Bronchial epithelial cell (primary cell): ENCODE measurements around the gene LTO1. TPM values are rescaled to one million over a fixed set of nuclear protein-coding genes. Genes with fewer than 3 reads are reported as not detected.

Source experiments
- DNase-seq: peaks from one replicate; pipeline ENCODE4 v3.0.0-alpha.2; 2010; ENCODE audit warnings: low read depth
- FAIRE-seq: peaks from 2 replicates; lab custom pipeline; 2011; peaks lifted over from hg19 to GRCh38; lab: Jason Lieb, UNC
- H3K27me3 ChIP-seq: 2 replicates; pipeline ENCODE4 v1.5.1; 2011; ENCODE audit warnings: low read length; ENCODE audit not compliant: control insufficient read depth, insufficient read depth
- H3K36me3 ChIP-seq: 2 replicates; pipeline ENCODE4 v1.5.1; 2011; ENCODE audit warnings: low read length; ENCODE audit not compliant: control insufficient read depth, insufficient read depth
- H3K4me3 ChIP-seq: 2 replicates; pipeline ENCODE4 v1.5.1; 2011; ENCODE audit warnings: mild to moderate bottlenecking, low read depth, low read length, control low read depth
- total RNA-seq: library from RNA; depleted of rRNA; stranded (reverse); fragments of >200 nt; gene quantifications from 2 replicates; pipeline ENCODE4 v1.2.1, GENCODE V29; 2014
- TF ChIP-seq, protein P1 (sequence below): IDR thresholded peaks from 2 replicates; pipeline ENCODE4 v1.5.1; 2011; ENCODE audit warnings: mild to moderate bottlenecking, moderate library complexity, low read length, control low read depth, inconsistent platforms; ENCODE audit not compliant: insufficient read depth, severe bottlenecking

The LTO1 gene
- total RNA-seq, 1 donor from 2014 or later: 18.2 TPM

- H3K36me3 ChIP-seq: no peaks in the 10 kb centered on the region
- no peak for FAIRE-seq
Measured at GRCh38 chr11:69716891-69717747, 42.0 kb upstream of the LTO1 start.

GRCh38 chr11:69716099-69716498 is 40.9 kb upstream of the LTO1 start:
- DNase-seq (no peak), FAIRE-seq (peak; percentile 99)
- peaks cover 15% of the 10 kb centered on the region for H3K27me3 ChIP-seq
- H3K4me3 ChIP-seq: no peak overlapping the region
- TF ChIP-seq, protein P1, sequence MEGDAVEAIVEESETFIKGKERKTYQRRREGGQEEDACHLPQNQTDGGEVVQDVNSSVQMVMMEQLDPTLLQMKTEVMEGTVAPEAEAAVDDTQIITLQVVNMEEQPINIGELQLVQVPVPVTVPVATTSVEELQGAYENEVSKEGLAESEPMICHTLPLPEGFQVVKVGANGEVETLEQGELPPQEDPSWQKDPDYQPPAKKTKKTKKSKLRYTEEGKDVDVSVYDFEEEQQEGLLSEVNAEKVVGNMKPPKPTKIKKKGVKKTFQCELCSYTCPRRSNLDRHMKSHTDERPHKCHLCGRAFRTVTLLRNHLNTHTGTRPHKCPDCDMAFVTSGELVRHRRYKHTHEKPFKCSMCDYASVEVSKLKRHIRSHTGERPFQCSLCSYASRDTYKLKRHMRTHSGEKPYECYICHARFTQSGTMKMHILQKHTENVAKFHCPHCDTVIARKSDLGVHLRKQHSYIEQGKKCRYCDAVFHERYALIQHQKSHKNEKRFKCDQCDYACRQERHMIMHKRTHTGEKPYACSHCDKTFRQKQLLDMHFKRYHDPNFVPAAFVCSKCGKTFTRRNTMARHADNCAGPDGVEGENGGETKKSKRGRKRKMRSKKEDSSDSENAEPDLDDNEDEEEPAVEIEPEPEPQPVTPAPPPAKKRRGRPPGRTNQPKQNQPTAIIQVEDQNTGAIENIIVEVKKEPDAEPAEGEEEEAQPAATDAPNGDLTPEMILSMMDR: no peak
- no peaks in the 10 kb centered on the region for H3K36me3 ChIP-seq

More at GRCh38 chr11:69716891-69717747, 42.0 kb upstream of the LTO1 start:
- no peak for DNase-seq
- Histone ChIP-seq H3K27me3 (peaks cover 21% of the 10 kb centered on the region), H3K4me3 (no peak overlapping the region)
- TF ChIP-seq, protein P1: no peak

DNA sequence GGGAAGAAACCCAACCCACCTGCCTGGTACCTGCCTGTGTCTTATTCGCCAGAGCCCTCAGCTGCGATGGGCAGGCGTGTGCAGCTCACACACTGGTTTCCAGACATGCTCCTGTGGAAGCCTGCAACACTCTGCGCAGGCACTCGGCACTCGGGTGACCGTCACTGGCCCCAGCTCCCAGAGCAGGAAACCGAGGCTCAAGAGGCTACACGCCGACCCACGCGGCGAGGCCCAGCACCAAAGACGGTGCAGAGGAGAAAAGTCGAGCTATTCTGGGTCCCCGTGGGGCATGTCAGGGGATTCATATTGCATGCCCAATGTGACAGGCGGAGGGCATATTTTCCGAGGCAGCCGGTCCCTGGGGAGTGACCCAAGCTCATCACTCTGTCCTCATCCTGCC is 40.3 kb upstream of the LTO1 start:
- no peak for DNase-seq
- TF ChIP-seq, protein P1: no peak

GRCh38 chr11:69711822-69712801 is 37.0 kb upstream of the LTO1 start:
- TF ChIP-seq, protein P1: no peak

More for the DNA sequence above, 40.3 kb upstream of the LTO1 start:
- no peak for FAIRE-seq
- H3K27me3 ChIP-seq: peaks cover 15% of the 10 kb centered on the region
- no peaks in the 10 kb centered on the region for H3K36me3 ChIP-seq
- H3K4me3 ChIP-seq: no peak overlapping the region

DNA sequence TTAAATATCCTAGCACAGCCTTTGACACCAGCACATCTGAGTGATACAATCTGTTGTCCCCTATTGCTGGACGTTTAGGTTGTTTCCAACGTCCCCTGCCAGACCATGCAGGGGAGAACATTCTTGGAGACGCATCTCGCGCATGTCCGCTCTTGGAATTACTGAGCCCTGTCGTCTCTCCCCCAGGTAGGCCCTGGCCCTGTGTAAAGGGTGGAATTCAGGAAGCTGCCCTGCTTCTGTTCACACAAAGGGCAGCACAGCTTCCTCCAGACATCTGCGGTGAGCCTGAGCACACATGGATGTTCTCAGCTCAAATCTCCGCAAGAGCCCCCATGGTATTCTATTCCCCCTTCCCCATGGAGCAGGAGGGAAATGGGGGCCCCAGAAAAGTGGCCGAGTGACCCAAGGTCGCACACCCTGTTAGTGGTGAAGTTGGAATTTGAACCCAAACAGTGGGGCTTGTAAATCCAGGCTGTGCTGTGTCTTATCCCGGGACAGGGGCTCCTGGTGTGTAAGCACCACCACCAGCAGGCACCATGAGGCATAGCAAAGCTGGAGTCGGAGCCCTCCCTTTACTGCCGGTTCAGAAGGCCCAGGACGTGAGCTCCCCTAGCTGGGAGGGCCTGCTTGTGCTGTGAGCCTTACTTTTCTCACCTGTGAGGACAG is 33.7 kb upstream of the LTO1 start:
- DNase-seq (no peak), FAIRE-seq (no peak)
- Histone ChIP-seq H3K4me3 (no peak overlapping the region), H3K27me3 (peaks cover 7% of the 10 kb centered on the region), H3K36me3 (no peaks in the 10 kb centered on the region)
- TF ChIP-seq, protein P1: no peak

More at GRCh38 chr11:69711822-69712801, 37.0 kb upstream of the LTO1 start:
- peak; percentile 83 for FAIRE-seq
- H3K4me3 ChIP-seq: no peak overlapping the region
- H3K36me3 ChIP-seq: no peaks in the 10 kb centered on the region
- no peak for DNase-seq
- H3K27me3 ChIP-seq: peaks cover 2% of the 10 kb centered on the region
